DOHH2 (cell line): ENCODE measurements around the gene UBASH3A.

Experiments used
- H3F3A ChIP-seq: fragments of 200-600 bp; sonication (generic), shearing (Covaris generic); 2 replicates; pipeline ENCODE4 v1.6.0; 2016; ENCODE audit warnings: antibody characterized with exemption, mild to moderate bottlenecking; ENCODE audit not compliant: control insufficient read depth, insufficient read depth
- H3K27ac ChIP-seq: fragments of 200-600 bp; sonication (generic); 2 replicates; pipeline ENCODE4 v1.5.1; 2014; ENCODE audit warnings: low read depth, mild to moderate bottlenecking, low read length, moderate library complexity
- H3K27me3 ChIP-seq: fragments of 200-600 bp; sonication (generic); 2 replicates; pipeline ENCODE4 v1.6.1; 2014; ENCODE audit warnings: mild to moderate bottlenecking, low read length, mixed read lengths; ENCODE audit not compliant: control insufficient read depth
- H3K36me3 ChIP-seq: fragments of 200-600 bp; sonication (generic); 2 replicates; pipeline ENCODE4 v1.6.1; 2014; ENCODE audit warnings: mild to moderate bottlenecking, low read length, moderate library complexity, mixed read lengths; ENCODE audit not compliant: control insufficient read depth
- H3K4me1 ChIP-seq: fragments of 200-600 bp; sonication (generic); 2 replicates; pipeline ENCODE4 v1.6.1; 2014; ENCODE audit warnings: mild to moderate bottlenecking, low read length, mixed read lengths; ENCODE audit not compliant: control insufficient read depth
- H3K4me2 ChIP-seq: fragments of 200-600 bp; sonication (generic); 2 replicates; pipeline ENCODE4 v1.6.0; 2014; ENCODE audit warnings: mild to moderate bottlenecking, low read length, moderate library complexity
- H3K4me3 ChIP-seq: fragments of 200-600 bp; sonication (generic); 2 replicates; pipeline ENCODE4 v1.5.1; 2014; ENCODE audit warnings: mild to moderate bottlenecking, low read length, mixed read lengths
- H3K79me2 ChIP-seq: fragments of 200-600 bp; sonication (generic); 2 replicates; pipeline ENCODE4 v1.6.1; 2014; ENCODE audit warnings: mild to moderate bottlenecking, low read length, mixed read lengths; ENCODE audit not compliant: control insufficient read depth
- H3K9me2 ChIP-seq: fragments of 200-600 bp; sonication (generic); replicated peaks from 2 replicates; pipeline ENCODE4 v1.6.1; 2014; ENCODE audit warnings: mild to moderate bottlenecking, low read length, mixed read lengths; ENCODE audit not compliant: control insufficient read depth
- H3K9me3 ChIP-seq: fragments of 200-600 bp; sonication (generic); 2 replicates; pipeline ENCODE4 v1.6.1; 2014; ENCODE audit warnings: antibody characterized with exemption, low read length, mixed read lengths; ENCODE audit not compliant: control insufficient read depth, insufficient read depth
- H4K20me1 ChIP-seq: fragments of 200-600 bp; sonication (generic); 2 replicates; pipeline ENCODE4 v1.6.0; 2014; ENCODE audit warnings: low read depth, mild to moderate bottlenecking, antibody characterized with exemption, low read length, moderate library complexity; ENCODE audit not compliant: control insufficient read depth, insufficient read depth
- CTCF ChIP-seq: fragments of 200-600 bp; sonication (generic); IDR thresholded peaks from one replicate; pipeline ENCODE4 v1.5.1; 2014; ENCODE audit warnings: antibody characterized with exemption, mild to moderate bottlenecking, low read depth, low read length; ENCODE audit not compliant: poor library complexity, severe bottlenecking
- EZH2phosphoT487 ChIP-seq: fragments of 200-600 bp; sonication (generic); IDR thresholded peaks from 2 replicates; pipeline ENCODE4 v1.6.1; 2017; ENCODE audit warnings: borderline replicate concordance, mild to moderate bottlenecking, antibody characterized with exemption, low read length, moderate library complexity, mixed read lengths

The UBASH3A gene

DNA sequence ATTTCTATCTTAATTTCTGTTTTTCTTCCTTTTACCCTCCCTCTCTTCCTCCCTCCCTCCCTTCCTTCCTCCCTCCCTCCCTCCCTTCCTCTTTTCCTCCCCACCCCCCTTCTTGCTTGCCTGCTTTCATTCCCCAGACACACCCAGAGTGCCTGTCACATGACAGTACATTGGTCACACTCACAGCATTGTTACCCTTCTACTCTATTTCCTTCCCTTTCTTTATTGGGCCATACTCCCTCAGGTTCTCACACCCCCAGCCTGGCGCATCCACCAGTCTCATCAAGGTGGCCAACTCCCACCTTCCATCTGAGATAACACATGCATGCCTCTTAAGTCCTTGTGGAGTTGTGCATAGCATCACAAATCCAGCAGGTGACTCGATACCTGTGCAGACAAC lies 18.7 kb upstream of the UBASH3A start:
- Histone ChIP-seq H3F3A (no peaks in the 10 kb centered on the region), H3K4me2 (no peak overlapping the region), H3K79me2 (no peaks in the 10 kb centered on the region), H4K20me1 (no peaks in the 10 kb centered on the region), H3K4me3 (no peak overlapping the region), H3K9me2 (no peaks in the 10 kb centered on the region), H3K9me3 (no peaks in the 10 kb centered on the region), H3K36me3 (no peaks in the 10 kb centered on the region), H3K27me3 (peaks cover 23% of the 10 kb centered on the region), H3K27ac (no peak overlapping the region), H3K4me1 (peaks cover 15% of the 10 kb centered on the region)
- TF ChIP-seq CTCF (no peak), EZH2phosphoT487 (no peak)

- Histone ChIP-seq H3K27ac (no peak overlapping the region), H3K4me3 (no peak overlapping the region), H3K79me2 (no peaks in the 10 kb centered on the region), H3K36me3 (no peaks in the 10 kb centered on the region), H3F3A (no peaks in the 10 kb centered on the region), H3K4me1 (peaks cover 15% of the 10 kb centered on the region), H4K20me1 (no peaks in the 10 kb centered on the region), H3K9me2 (no peaks in the 10 kb centered on the region), H3K9me3 (no peaks in the 10 kb centered on the region), H3K27me3 (peaks cover 24% of the 10 kb centered on the region), H3K4me2 (no peak overlapping the region)
- TF ChIP-seq CTCF (no peak), EZH2phosphoT487 (no peak)
Measured at GRCh38 chr21:42385619-42386018, 18.1 kb upstream of the UBASH3A start.

DNA sequence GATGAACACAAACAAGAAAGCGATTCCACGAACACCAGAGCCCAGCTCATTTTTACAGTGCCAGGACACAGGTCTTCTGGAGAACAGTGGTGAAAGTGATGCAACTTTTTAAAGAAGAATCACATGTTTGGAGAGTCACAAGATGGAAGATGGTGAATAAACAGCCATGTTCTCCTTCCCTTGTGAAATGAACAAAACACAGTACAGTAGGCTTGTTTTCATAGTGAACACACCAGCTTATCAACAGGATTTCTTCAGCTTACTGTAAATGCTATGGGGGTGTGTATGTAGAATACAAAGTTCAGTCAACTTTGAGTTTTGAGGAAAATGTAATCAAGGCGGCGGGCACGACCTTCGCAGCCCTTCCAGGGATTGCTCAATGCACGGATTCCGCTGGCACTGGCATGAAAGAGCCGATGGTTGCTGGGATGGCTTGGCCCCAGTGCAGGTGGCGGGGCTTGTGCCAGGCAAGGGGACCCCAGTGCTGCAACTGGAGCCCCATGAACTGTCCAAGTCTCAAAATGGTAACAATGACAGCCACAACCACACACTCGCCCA lies 17.6 kb upstream of the UBASH3A start:
- TF ChIP-seq CTCF (no peak), EZH2phosphoT487 (no peak)
- Histone ChIP-seq H3K4me2 (no peak overlapping the region), H3K27me3 (peaks cover 26% of the 10 kb centered on the region)

More for the DNA sequence above, 17.6 kb upstream of the UBASH3A start:
- H3K79me2 ChIP-seq = no peaks in the 10 kb centered on the region
- H3K4me3 ChIP-seq = no peak overlapping the region
- H3K9me3 ChIP-seq = no peaks in the 10 kb centered on the region
- H3F3A ChIP-seq = no peaks in the 10 kb centered on the region
- H3K4me1 ChIP-seq = peaks cover 15% of the 10 kb centered on the region
- no peaks in the 10 kb centered on the region for H4K20me1 ChIP-seq
- H3K27ac ChIP-seq = no peak overlapping the region
- no peaks in the 10 kb centered on the region for H3K9me2 ChIP-seq
- H3K36me3 ChIP-seq = no peaks in the 10 kb centered on the region
